OCI-LY7 (cell line): ENCODE results near the gene KIRREL3.

Experiments used
- CTCF ChIP-seq: fragments of 200-600 bp; sonication (generic); conservative IDR thresholded peaks from 2 replicates; pipeline ENCODE4 v1.5.1; 2014; ENCODE audit warnings: mild to moderate bottlenecking, antibody characterized with exemption, low read length, moderate library complexity, mixed read lengths
- EZH2phosphoT487 ChIP-seq: fragments of 200-600 bp; sonication (generic); IDR thresholded peaks from 2 replicates; pipeline ENCODE4 v1.6.1; 2018; ENCODE audit warnings: low read depth, borderline replicate concordance, mild to moderate bottlenecking, mixed run types, antibody characterized with exemption, low read length, moderate library complexity, mixed read lengths

- TF ChIP-seq CTCF (no peak), EZH2phosphoT487 (no peak)
Observed at GRCh38 chr11:126844789-126845188, 155.8 kb downstream of the KIRREL3 start.
